Suprapubic skin (tissue), 3 donors: ENCODE measurements around the gene ACD.

Experiments used
- CTCF ChIP-seq, 2 donors: fragments of 200-600 bp in 1 of 2; fragments of 450-650 bp in 1 of 2; sonication (generic) in 1 of 2; IDR thresholded peaks; one replicate each; pipeline ENCODE4 v1.5.1; 2016 to 2019; ENCODE audit warnings: antibody characterized with exemption in 2 of 2, mild to moderate bottlenecking in 1 of 2, moderate library complexity in 1 of 2
- POLR2A ChIP-seq, 2 donors: fragments of 450-650 bp; IDR thresholded peaks; one replicate each; pipeline ENCODE4 v1.6.1; 2017; ENCODE audit warnings: antibody characterized with exemption in 2 of 2, mild to moderate bottlenecking in 2 of 2, moderate library complexity in 2 of 2

- TF ChIP-seq CTCF (IDR thresholded peaks at IDR 0.05) (no peak), POLR2A (IDR thresholded peaks at IDR 0.05) (no peak)
Measured at GRCh38 chr16:67704110-67704509, 44.0 kb upstream of the ACD start.
